ENCODE data around the gene BLNK. TPM values are rescaled to one million over a fixed set of nuclear protein-coding genes. Genes with fewer than 3 reads are reported as not detected.
A peak's percentile ranks its signal among the peaks of the same experiment; 100 is the strongest.
"Not testable (repeated sequence)": the region's sequence is repeated elsewhere in the genome, so short reads cannot be mapped to it uniquely, and the experiment has no call there.

BLNK gene
- total and polyA plus RNA-seq, 2 experiments from 2014 or later, result 0.32 TPM; not detected in 1

DNA sequence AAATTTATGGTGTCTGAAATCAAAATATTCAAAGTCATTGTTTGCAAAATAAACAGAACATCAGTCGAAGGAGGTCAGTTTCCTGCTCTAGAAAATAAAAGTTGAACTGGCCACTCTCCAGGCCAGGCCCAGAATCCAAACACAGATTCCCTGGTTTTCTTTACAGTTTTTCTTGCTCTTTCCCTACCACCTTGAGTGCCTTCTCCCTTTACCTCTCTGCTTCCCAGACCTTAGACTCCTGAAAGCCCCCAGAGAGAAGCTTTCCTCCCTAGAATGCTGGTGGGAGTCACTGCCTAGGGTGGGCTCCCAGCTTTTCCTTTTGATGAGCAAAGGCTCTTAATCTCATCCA, 38.9 kb upstream of the BLNK start:
- peaks cover 16% of the 10 kb centered on the region for H3K4me1 ChIP-seq (ENCODE audit: low read depth)
- peak overlapping the region; percentile 66 for H3K27ac ChIP-seq
- H3K36me3 ChIP-seq, result no peaks in the 10 kb centered on the region
- H3K27me3 ChIP-seq, result no peaks in the 10 kb centered on the region
- H3K9me3 ChIP-seq (ENCODE audit: low read depth), result no peaks in the 10 kb centered on the region
- TF ChIP-seq, protein P1, sequence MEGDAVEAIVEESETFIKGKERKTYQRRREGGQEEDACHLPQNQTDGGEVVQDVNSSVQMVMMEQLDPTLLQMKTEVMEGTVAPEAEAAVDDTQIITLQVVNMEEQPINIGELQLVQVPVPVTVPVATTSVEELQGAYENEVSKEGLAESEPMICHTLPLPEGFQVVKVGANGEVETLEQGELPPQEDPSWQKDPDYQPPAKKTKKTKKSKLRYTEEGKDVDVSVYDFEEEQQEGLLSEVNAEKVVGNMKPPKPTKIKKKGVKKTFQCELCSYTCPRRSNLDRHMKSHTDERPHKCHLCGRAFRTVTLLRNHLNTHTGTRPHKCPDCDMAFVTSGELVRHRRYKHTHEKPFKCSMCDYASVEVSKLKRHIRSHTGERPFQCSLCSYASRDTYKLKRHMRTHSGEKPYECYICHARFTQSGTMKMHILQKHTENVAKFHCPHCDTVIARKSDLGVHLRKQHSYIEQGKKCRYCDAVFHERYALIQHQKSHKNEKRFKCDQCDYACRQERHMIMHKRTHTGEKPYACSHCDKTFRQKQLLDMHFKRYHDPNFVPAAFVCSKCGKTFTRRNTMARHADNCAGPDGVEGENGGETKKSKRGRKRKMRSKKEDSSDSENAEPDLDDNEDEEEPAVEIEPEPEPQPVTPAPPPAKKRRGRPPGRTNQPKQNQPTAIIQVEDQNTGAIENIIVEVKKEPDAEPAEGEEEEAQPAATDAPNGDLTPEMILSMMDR (IDR thresholded peaks at IDR 0.05; ENCODE audit: low read depth, low read length), result no peak
- no peak for DNase-seq (ENCODE audit: low read depth in 1 of 2, low spot score in 1 of 2)
- H3K4me3 ChIP-seq, result no peak overlapping the region

DNA sequence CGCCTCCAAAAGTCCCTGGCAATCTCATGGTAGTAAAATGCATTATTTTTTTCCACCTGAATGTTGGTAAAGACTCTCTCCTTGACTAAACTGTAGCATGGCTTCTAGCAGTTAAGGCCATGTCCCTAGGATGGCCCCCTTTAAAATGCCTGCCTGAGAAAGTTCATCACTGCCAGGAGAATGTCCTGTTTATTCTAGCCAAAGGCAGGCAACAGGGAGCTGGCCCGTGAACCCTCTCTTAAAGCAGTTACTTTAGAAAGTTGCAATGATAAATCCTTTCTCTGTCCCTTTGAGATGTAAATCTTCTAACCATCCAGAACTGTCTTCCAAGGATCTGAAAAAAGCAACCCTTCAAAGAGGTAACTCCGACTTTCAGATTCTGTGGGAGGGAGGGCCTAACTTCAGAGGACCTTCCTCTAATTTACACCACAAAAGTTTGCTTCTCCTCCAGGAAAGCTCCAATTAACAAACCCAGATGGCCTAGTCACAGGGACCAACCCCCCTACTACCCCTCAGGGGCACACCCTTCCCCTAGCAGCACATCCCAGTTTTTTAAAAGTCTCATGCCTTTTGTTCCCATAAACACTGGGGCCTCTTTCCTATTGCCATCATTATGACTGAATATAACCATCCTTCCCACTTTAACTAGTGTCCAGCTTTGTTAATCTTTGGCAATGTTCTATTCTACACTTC, 38.4 kb upstream of the BLNK start:
- Histone ChIP-seq H3K27me3 (no peaks in the 10 kb centered on the region), H3K4me3 (no peak overlapping the region), H3K4me1 (ENCODE audit: low read depth) (peaks cover 16% of the 10 kb centered on the region), H3K9me3 (ENCODE audit: low read depth) (no peaks in the 10 kb centered on the region), H3K36me3 (no peaks in the 10 kb centered on the region), H3K27ac (no peak overlapping the region)
- TF ChIP-seq, protein P1 (IDR thresholded peaks at IDR 0.05; ENCODE audit: low read depth, low read length), result no peak
- DNase-seq (ENCODE audit: low read depth in 1 of 2, low spot score in 1 of 2), result no peak

DNA sequence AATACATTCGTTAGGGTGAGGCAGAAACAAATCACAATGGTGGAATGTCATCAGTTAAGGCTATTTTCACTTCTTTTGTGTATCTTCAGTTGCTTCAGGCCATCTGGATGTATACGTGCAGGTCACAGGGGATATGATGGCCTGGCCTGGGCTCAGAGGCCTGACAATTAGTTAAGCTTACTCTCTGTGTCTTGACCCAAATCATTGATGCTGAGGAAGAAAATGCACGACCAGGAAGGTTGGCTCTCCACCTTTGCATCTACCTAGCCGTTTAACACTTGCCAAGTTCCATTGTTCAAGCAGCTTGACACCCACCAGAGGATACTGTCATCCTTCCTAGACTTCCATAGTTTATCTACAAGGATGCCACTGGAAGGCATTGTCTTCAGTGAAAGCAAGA, 37.5 kb upstream of the BLNK start:
- H3K4me3 ChIP-seq; H3K27ac ChIP-seq; H3K36me3 ChIP-seq; DNase-seq (ENCODE audit: low read depth in 1 of 2, low spot score in 1 of 2); H3K27me3 ChIP-seq; H3K9me3 ChIP-seq (ENCODE audit: low read depth): not testable (repeated sequence)
- H3K4me1 ChIP-seq (ENCODE audit: low read depth), result peaks cover 16% of the 10 kb centered on the region

GRCh38 chr10:96306516-96306915, 35.1 kb upstream of the BLNK start:
- no peak overlapping the region for H3K4me3 ChIP-seq
- no peaks in the 10 kb centered on the region for H3K9me3 ChIP-seq (ENCODE audit: low read depth)
- peaks cover 17% of the 10 kb centered on the region for H3K4me1 ChIP-seq (ENCODE audit: low read depth)
- TF ChIP-seq, protein P1 (IDR thresholded peaks at IDR 0.05; ENCODE audit: low read depth, low read length), result no peak
- H3K27me3 ChIP-seq, result no peaks in the 10 kb centered on the region
- no peak for DNase-seq (ENCODE audit: low read depth in 1 of 2, low spot score in 1 of 2)
- no peak overlapping the region for H3K27ac ChIP-seq
- no peaks in the 10 kb centered on the region for H3K36me3 ChIP-seq

DNA sequence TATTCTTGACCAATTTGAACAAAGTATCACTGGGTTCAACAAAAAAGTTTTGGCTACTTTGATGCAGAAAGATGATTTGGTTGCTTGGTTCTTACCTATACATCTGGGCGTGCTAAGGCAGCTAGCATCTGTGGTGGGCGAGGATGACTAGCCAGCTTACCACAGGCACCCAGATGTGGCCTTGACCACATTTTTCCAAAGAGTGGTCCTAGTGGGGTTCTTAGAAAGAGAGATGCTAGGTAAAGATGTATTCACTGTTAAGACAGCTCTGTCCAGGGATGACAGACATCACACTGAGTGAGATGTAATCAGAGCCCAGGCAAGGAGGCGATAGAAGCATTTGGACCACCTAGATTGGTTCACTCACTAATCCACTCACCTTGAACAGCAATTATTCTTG, 33.6 kb upstream of the BLNK start:
- no peaks in the 10 kb centered on the region for H3K9me3 ChIP-seq (ENCODE audit: low read depth)
- H3K4me1 ChIP-seq (ENCODE audit: low read depth), result peaks cover 12% of the 10 kb centered on the region
- TF ChIP-seq, protein P1 (IDR thresholded peaks at IDR 0.05; ENCODE audit: low read depth, low read length), result no peak
- no peaks in the 10 kb centered on the region for H3K36me3 ChIP-seq
- no peak overlapping the region for H3K4me3 ChIP-seq
- H3K27ac ChIP-seq, result no peak overlapping the region
- H3K27me3 ChIP-seq, result no peaks in the 10 kb centered on the region
- DNase-seq (ENCODE audit: low read depth in 1 of 2, low spot score in 1 of 2), result no peak

DNA sequence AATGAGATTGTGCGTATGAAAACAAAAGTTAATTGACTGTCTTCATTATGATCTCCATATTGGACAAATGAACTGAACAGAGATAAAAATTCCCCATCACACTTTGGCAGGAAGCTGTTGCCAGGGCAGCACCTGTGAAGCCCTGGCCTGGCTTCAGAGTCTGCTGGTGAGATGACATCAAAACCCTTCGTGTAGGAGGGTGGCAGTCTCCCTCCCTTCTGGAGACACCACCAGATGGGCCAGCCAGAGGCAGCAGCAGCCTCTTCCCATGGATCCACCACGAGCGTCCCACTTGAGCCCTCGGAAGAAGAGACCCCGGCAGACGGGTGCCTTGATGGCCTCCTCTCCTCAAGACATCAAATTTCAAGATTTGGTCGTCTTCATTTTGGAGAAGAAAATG, 32.9 kb upstream of the BLNK start, which contains the start of gene DNTT:
Gene DNTT, plus strand, starts transcription at position 205 of the 400 bp plus-strand sequence. Its CDS starts 64 bp downstream, at position 269.
- TF ChIP-seq, protein P1 (IDR thresholded peaks at IDR 0.05; ENCODE audit: low read depth, low read length), result no peak

More for the DNA sequence above, 32.9 kb upstream of the BLNK start, which contains the start of gene DNTT:
- H3K4me1 ChIP-seq (ENCODE audit: low read depth), result peaks cover 8% of the 10 kb centered on the region
- no peaks in the 10 kb centered on the region for H3K36me3 ChIP-seq
- no peak for DNase-seq (ENCODE audit: low read depth in 1 of 2, low spot score in 1 of 2)
- no peak within 1 kb of the TSS for H3K27ac ChIP-seq
- H3K9me3 ChIP-seq (ENCODE audit: low read depth), result no peaks in the 10 kb centered on the region
- no peaks in the 10 kb centered on the region for H3K27me3 ChIP-seq
- H3K4me3 ChIP-seq, result no peak within 1 kb of the TSS

Data from cardiac muscle cell (in vitro differentiated cells and primary cell).